ENCODE data around the gene CA10.

The CA10 gene

GRCh38 chr17:51709694-51710633 lies 448.6 kb downstream of the CA10 start:
- no peak for DNase-seq

DNA sequence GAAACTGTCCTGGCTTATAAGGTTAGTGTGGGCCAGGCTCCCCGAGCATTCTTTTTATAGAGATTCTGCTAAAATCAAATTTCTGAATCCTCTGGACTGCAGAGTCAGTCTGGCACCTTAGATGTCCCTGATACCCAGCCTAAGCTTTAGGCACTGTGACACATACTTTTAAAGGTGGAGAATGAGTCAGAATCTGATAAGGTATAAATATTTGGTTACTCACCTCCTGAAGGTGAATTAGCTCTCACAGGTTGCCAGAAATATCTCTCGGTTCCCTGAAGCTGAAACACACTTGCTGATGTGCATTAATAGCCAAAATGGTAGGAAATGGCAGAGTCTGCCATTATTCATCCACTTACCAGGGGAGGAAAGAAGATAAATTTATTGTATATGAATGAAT lies 451.3 kb downstream of the CA10 start:
- no peak for DNase-seq

DNA sequence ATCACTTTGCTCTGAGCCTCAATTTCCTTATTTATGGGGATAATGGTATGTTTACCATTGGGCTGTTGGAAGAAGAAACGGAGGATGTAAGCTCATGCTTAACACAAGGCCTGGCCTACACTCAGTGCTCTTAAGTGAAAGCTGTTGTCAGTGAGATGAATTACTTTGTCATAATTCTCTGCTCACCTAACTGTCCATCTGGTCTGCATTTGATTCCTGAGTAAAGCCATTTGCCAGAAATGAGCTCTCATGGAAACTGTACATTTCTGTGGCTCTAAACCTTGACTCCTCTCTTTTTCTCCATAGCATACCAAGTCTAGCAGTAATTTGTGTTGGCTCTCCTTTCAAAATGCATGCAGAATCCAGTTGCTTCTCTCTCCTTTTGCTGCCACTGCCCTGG lies 452.4 kb downstream of the CA10 start:
- no peak for DNase-seq

- DNase-seq, result no peak
These were observed 454.9 kb downstream of the CA10 start for GRCh38 chr17:51703361-51704341.

DNA sequence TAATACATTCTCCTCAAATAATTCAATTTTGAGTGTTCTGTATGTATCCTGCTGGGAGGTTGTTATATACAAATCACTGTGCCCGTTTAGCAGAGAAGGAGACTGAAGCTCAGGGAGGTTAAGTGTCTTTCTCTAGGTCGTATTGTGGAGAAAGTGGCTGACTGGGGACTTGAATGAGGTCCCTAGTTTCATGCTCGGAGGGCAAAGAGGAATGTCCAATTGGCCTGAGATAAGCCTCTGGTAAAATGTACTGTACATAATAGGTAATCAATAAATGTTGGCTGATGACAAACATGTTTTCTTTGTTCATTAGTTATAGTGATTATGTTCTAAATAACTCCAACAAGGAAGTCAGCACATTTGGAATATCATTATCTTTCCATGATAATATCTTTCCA lies 455.6 kb downstream of the CA10 start:
- no peak for DNase-seq

- no peak for DNase-seq
These were observed 457.0 kb downstream of the CA10 start for GRCh38 chr17:51701501-51701900.

GRCh38 chr17:51700011-51700760 lies 458.3 kb downstream of the CA10 start:
- DNase-seq, result no peak

DNA sequence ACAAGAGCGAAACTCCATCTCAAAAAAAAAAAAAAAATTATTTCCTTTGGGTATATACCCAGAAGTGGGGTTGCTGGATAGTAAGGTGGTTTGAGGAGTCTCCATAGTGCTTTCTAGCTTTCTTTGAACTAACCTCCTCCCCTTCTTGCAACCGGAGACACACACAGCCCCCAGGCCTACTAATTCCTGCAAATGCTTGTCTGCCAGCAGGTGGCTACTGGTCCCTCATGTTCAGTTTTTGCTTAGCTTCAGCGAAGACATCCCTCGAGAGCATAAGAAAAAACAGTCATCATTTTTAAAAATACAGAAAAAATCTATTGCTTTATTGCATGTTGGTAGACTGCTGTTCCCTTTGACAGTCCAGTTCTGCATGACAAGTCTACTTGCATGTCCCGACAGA lies 459.2 kb downstream of the CA10 start:
- no peak for DNase-seq

DNA sequence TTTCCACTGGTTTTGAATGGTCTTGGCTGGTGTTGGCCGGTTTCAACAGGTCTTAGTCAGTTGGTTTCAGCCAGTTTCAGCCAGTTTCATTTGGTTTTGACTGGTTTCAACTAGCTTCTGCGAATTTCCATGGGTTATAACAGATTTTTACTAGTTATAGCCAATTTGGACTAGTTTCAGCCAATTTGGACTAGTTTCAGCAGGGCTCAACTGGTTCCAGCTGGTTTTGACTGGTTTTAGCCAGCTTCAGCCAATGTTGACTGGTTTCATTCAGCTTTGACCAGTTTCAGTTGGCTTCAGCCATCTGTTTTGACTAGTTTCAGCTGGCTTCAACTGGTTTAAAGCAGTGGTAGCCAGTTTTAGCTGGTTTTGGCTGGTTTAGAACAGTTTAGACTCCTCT lies 465.6 kb downstream of the CA10 start:
- no peak for DNase-seq

DNA sequence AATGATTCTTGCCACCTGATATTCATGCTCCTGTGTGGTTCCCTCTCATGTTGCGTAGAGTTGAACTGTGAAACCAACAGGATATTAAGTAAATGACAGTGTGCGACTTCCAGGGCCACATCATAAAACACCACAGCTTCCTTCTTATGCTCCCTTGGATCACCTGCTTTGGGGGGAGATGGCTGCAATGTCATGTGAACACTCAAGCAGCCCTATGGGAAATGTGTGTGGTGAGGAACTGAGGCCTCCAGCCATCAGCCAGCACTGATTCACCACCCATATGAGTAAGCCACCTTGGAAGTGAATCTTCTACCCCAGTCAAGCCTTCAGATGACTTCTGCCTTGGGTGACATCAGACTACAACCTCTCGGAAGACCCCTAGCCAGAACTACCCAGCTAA lies 470.6 kb downstream of the CA10 start:
- DNase-seq, result no peak

DNA sequence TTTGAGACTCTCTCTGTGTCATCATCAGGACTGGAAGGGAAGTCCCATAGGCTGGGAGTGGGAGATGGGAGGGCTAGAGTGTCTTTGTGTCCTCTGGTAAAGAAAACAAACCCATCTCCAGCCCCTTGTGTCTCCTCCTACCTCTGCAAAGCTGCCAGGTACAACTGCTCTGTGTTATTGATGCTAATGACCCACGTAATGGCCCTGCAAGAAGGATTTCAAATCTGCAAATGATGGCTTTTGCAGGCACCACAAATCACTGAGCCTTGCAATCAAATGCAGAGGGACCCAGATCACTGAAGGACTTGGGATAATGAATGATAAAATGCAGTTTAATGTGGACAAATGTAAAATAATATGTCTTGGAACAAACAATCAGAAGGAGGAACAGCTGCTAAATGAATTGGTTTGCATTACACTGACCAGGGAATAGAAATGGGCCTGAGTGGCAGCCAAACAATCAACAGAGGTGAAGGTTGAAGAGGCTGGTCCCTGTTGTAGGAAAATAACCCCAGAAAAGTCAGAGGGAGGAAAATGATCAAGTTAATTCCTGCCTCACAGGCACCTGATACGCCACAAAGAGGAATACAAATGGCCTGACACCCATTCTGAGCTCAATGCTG lies 473.1 kb downstream of the CA10 start:
- no peak for DNase-seq

DNA sequence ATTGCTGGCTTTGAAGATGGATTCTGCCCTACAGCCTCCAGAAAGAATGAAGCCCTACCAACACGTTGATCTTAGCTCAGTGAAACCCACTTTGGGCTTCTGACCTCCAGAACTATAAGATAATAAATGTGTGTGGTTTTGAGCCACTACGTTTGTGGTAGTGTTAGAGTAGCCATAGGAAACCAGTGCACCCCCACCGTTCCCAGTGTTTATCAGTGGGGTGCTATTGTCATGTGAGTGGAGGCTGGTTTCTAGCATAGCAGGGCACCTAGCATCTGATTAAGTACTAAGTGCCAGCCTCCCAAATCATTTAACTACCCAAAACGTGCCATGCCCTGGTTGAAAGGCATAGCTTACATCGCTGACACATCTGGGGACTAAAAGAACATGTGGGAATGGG lies 474.3 kb downstream of the CA10 start:
- DNase-seq, result no peak

- DNase-seq, result no peak
These were observed 475.2 kb downstream of the CA10 start for GRCh38 chr17:51683291-51683690.

DNA sequence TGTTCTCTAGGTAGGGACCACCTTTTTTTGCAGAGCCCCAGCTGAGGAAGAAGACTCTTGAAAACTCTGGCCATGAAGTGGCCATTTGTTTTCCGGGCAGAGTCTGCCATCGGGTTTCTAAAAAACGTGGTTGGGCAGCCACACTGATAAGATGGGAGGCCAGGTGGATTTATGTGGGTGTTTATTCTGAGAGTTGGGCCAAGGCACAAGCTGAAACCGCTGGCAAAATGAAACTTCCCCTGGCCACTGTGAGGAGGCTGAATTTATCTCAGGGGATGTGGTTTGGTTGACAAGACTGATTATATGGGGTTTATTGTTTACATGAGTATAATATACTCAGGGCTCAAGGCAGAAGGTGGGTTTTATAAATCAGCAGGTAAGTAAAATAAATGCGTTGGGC lies 476.4 kb downstream of the CA10 start:
- DNase-seq, result no peak

GRCh38 chr17:51677875-51678274 lies 480.6 kb downstream of the CA10 start:
- DNase-seq, result no peak

- no peak for DNase-seq
These were observed 481.6 kb downstream of the CA10 start for GRCh38 chr17:51676691-51677487.

GRCh38 chr17:51674579-51675255 lies 483.8 kb downstream of the CA10 start:
- DNase-seq, result no peak

DNA sequence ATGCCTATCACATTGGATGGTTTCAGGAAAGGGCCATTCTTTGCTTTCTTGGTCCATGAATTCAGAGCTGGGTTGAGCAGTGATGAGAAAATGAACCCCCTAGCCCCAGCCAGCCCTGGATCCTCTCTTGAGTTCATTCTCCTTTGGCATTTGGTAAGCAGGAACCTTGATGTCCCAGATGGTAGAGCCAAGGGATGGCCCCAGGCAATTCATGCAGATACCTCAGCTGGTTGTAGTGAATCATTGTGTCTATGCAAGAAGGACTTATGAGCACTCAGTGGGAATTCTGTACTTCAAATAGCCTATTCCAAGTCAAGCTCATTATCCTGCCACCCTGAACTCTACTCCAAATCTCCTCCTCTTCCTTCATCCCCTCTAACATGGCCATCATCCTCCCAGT lies 485.4 kb downstream of the CA10 start:
- no peak for DNase-seq

- DNase-seq, result no peak
These were observed 486.4 kb downstream of the CA10 start for GRCh38 chr17:51672065-51672464.

- no peak for DNase-seq
These were observed 487.6 kb downstream of the CA10 start for GRCh38 chr17:51670899-51671298.

- DNase-seq, result no peak
These were observed 489.6 kb downstream of the CA10 start for GRCh38 chr17:51668963-51669246.
